ENCODE results near the gene FAM167B.
"Not testable (repeated sequence)": the region's sequence is repeated elsewhere in the genome, so short reads cannot be mapped to it uniquely, and the experiment has no call there.

DNA sequence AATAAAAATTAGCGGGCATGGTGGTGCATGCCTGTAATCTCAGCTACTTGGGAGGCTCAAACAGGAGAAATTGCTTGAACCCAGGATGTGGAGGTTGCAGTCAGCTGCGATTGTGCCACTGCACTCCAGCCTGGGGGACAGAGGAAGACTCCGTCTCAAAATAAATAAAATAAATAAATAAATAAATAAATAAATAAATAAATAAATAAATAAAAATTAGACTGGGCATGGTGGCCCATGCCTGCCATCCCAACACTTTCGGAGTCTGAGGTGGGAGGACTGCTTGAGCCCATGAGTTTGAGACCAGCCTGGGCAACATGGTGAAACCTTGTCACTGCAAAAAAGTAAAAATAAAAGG, 16.2 kb downstream of the FAM167B start:
- not testable (repeated sequence) for TF ChIP-seq POLR2A (IDR thresholded peaks at IDR 0.05)
- TF ChIP-seq, protein P1, sequence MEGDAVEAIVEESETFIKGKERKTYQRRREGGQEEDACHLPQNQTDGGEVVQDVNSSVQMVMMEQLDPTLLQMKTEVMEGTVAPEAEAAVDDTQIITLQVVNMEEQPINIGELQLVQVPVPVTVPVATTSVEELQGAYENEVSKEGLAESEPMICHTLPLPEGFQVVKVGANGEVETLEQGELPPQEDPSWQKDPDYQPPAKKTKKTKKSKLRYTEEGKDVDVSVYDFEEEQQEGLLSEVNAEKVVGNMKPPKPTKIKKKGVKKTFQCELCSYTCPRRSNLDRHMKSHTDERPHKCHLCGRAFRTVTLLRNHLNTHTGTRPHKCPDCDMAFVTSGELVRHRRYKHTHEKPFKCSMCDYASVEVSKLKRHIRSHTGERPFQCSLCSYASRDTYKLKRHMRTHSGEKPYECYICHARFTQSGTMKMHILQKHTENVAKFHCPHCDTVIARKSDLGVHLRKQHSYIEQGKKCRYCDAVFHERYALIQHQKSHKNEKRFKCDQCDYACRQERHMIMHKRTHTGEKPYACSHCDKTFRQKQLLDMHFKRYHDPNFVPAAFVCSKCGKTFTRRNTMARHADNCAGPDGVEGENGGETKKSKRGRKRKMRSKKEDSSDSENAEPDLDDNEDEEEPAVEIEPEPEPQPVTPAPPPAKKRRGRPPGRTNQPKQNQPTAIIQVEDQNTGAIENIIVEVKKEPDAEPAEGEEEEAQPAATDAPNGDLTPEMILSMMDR (IDR thresholded peaks at IDR 0.05) = not testable (repeated sequence)

Data from body of pancreas (tissue), 4 donors.